OCI-LY1 (cell line): Measurements from ENCODE around the gene POU2AF1.

Experiments
- H2AFZ ChIP-seq: fragments of 200-600 bp; sonication (generic), shearing (Covaris generic); 2 replicates; pipeline ENCODE4 v1.6.0; 2014; ENCODE audit warnings: antibody characterized with exemption, mild to moderate bottlenecking, low read length
- H3F3A ChIP-seq: fragments of 200-600 bp; sonication (generic), shearing (Covaris generic); 2 replicates; pipeline ENCODE4 v1.6.0; 2014; ENCODE audit warnings: mild to moderate bottlenecking, antibody characterized with exemption, low read length, moderate library complexity; ENCODE audit not compliant: insufficient read depth
- H3K27ac ChIP-seq: fragments of 200-600 bp; sonication (generic); 2 replicates; pipeline ENCODE4 v1.5.1; 2014; ENCODE audit warnings: low read length, mixed run types, mild to moderate bottlenecking, low read depth; ENCODE audit not compliant: poor library complexity, severe bottlenecking
- H3K27me3 ChIP-seq: fragments of 200-600 bp; sonication (generic); 2 replicates; pipeline ENCODE4 v1.6.0; 2014; ENCODE audit warnings: antibody characterized with exemption, mild to moderate bottlenecking, low read length, moderate library complexity; ENCODE audit not compliant: insufficient read depth
- H3K36me3 ChIP-seq: fragments of 200-600 bp; sonication (generic); 2 replicates; pipeline ENCODE4 v1.6.1; 2014; ENCODE audit warnings: mild to moderate bottlenecking, antibody characterized with exemption, low read length, moderate library complexity, mixed read lengths; ENCODE audit not compliant: insufficient read depth
- H3K4me1 ChIP-seq: fragments of 200-600 bp; sonication (generic); 2 replicates; pipeline ENCODE4 v1.5.1; 2014; ENCODE audit warnings: mild to moderate bottlenecking, low read length, moderate library complexity; ENCODE audit not compliant: insufficient read depth, severe bottlenecking
- H3K4me2 ChIP-seq: fragments of 200-600 bp; sonication (generic), shearing (Covaris generic); 2 replicates; pipeline ENCODE4 v1.6.1; 2014; ENCODE audit warnings: low read length
- H3K4me3 ChIP-seq: fragments of 200-600 bp; sonication (generic); 2 replicates; pipeline ENCODE4 v1.5.1; 2014; ENCODE audit warnings: low read length, low read depth, mild to moderate bottlenecking, mixed read lengths; ENCODE audit not compliant: poor library complexity, severe bottlenecking
- H3K79me2 ChIP-seq: fragments of 200-600 bp; shearing (Covaris generic); 2 replicates; pipeline ENCODE4 v1.6.1; 2016; ENCODE audit warnings: mixed run types, low read length, mixed read lengths; ENCODE audit not compliant: insufficient read depth
- H3K9ac ChIP-seq: fragments of 200-600 bp; sonication (generic), shearing (Covaris generic); 2 replicates; pipeline ENCODE4 v1.6.1; 2014; ENCODE audit warnings: mild to moderate bottlenecking, low read length, mixed read lengths
- H3K9me2 ChIP-seq: fragments of 200-600 bp; sonication (generic), shearing (Covaris generic); 2 replicates; pipeline ENCODE4 v1.6.1; 2014; ENCODE audit warnings: low read depth, mild to moderate bottlenecking, low read length, mixed read lengths
- H3K9me3 ChIP-seq: fragments of 200-600 bp; shearing (Covaris generic); 2 replicates; pipeline ENCODE4 v1.6.1; 2014; ENCODE audit warnings: low read length, mixed read lengths
- H4K20me1 ChIP-seq: fragments of 200-600 bp; sonication (generic), shearing (Covaris generic); 2 replicates; pipeline ENCODE4 v1.6.0; 2016; ENCODE audit warnings: mild to moderate bottlenecking, low read length; ENCODE audit not compliant: insufficient read depth
- CTCF ChIP-seq: fragments of 200-600 bp; sonication (generic), shearing (Covaris generic); IDR thresholded peaks from 2 replicates; pipeline ENCODE4 v1.5.1; 2017; ENCODE audit warnings: mild to moderate bottlenecking, antibody characterized with exemption, low read length, moderate library complexity, mixed read lengths
- EZH2 ChIP-seq: fragments of 200-600 bp; sonication (generic), shearing (Covaris generic); IDR thresholded peaks from 2 replicates; pipeline ENCODE4 v1.8.0; 2017; ENCODE audit warnings: borderline replicate concordance, mixed run types, mild to moderate bottlenecking, antibody characterized with exemption, low read length, moderate library complexity, mixed read lengths

Gene POU2AF1

DNA sequence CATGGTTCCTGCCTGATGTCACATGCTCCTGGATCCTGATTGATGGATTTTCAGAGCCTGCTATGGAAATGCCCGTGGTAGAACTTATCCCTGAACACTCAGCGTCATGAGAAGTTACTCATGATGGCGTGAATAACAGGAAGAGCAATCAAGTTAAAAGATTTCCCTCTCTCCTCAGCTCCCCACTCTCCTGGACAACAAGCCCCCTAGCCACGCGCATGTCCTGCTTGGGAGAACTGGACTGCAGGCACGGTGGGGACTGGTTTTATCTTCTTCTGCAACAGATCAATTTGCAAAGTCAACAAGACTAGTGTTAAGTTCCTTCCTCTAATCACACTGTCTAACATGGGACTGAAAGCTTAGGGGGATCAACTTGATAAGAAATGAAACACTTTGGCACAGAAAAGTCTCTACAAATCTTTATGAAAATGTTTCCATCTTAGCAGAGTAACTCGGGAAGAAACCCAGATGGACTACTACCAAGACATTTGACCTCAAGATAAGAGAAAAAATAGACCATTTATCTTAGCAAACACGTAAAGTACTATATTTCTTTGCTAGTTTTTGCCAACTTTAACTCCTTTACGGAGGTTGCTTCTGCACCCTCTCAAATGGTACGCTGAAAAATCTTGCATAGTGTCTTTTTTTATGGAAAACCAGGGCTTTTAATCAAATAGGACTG, 27.6 kb downstream of the POU2AF1 start:
- H2AFZ ChIP-seq = no peak overlapping the region
- peaks cover 25% of the 10 kb centered on the region for H3K4me1 ChIP-seq
- peak overlapping the region; percentile 0 for H3K27ac ChIP-seq
- no peak for TF ChIP-seq EZH2
- TF ChIP-seq CTCF = no peak
- no peak overlapping the region for H3K9ac ChIP-seq
- H3K9me3 ChIP-seq = no peaks in the 10 kb centered on the region
- peaks cover 71% of the 10 kb centered on the region for H3K36me3 ChIP-seq
- no peak overlapping the region for H3K4me2 ChIP-seq
- no peaks in the 10 kb centered on the region for H4K20me1 ChIP-seq
- no peaks in the 10 kb centered on the region for H3K27me3 ChIP-seq
- H3K4me3 ChIP-seq = no peak overlapping the region
- no peaks in the 10 kb centered on the region for H3K79me2 ChIP-seq
- H3K9me2 ChIP-seq = no peaks in the 10 kb centered on the region
- peaks cover 24% of the 10 kb centered on the region for H3F3A ChIP-seq

DNA sequence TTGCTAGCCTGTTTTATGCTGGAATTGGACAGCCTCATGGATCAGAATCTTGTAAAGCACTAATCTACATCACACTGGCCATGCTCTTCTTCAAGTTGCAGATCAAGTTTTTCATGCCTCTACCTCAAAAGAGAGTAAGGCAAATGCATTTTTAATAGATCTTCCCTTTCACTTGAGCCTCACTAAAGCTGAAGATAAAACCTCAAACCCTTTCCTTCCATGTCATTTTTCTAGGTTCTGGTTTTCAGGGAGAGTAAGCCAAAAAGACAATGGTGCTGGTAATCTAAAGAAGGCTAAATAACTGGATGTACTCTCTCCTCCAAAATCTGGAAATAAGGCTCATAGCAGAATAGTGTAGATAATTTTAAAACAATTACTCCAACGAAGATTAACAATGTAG, 28.3 kb downstream of the POU2AF1 start:
- no peak overlapping the region for H3K4me3 ChIP-seq
- H4K20me1 ChIP-seq = no peaks in the 10 kb centered on the region
- no peak for TF ChIP-seq EZH2
- no peak for TF ChIP-seq CTCF
- peak overlapping the region; percentile 0 for H3K27ac ChIP-seq
- peaks cover 64% of the 10 kb centered on the region for H3K36me3 ChIP-seq
- no peak overlapping the region for H2AFZ ChIP-seq
- H3K9me3 ChIP-seq = no peaks in the 10 kb centered on the region
- no peaks in the 10 kb centered on the region for H3K9me2 ChIP-seq
- H3K79me2 ChIP-seq = no peaks in the 10 kb centered on the region
- no peak overlapping the region for H3K4me2 ChIP-seq
- H3K27me3 ChIP-seq = no peaks in the 10 kb centered on the region
- no peak overlapping the region for H3K9ac ChIP-seq
- H3F3A ChIP-seq = peaks cover 24% of the 10 kb centered on the region
- H3K4me1 ChIP-seq = peaks cover 18% of the 10 kb centered on the region

- H3K4me2 ChIP-seq = no peak overlapping the region
- peaks cover 2% of the 10 kb centered on the region for H3K4me1 ChIP-seq
- no peak overlapping the region for H2AFZ ChIP-seq
- no peak overlapping the region for H3K4me3 ChIP-seq
- H3K27me3 ChIP-seq = no peaks in the 10 kb centered on the region
- H3K9me3 ChIP-seq = no peaks in the 10 kb centered on the region
- H3K9me2 ChIP-seq = no peaks in the 10 kb centered on the region
- peak overlapping the region; percentile 2 for H3K27ac ChIP-seq
- TF ChIP-seq CTCF = no peak
- TF ChIP-seq EZH2 = no peak
- H3K9ac ChIP-seq = no peak overlapping the region
- H4K20me1 ChIP-seq = no peaks in the 10 kb centered on the region
- peaks cover 24% of the 10 kb centered on the region for H3F3A ChIP-seq
- H3K79me2 ChIP-seq = no peaks in the 10 kb centered on the region
- H3K36me3 ChIP-seq = peaks cover 48% of the 10 kb centered on the region
Observed at GRCh38 chr11:111349191-111349695, 29.8 kb downstream of the POU2AF1 start.
